ENCODE results near the gene ZNF837. TPM values are rescaled to one million over a fixed set of nuclear protein-coding genes. Genes with fewer than 3 reads are reported as not detected.

Gene ZNF837
- total and polyA plus RNA-seq, 2 donors (not counting 1 experiment from before 2014, with no cell fraction given) = 0.27 to 1.8 TPM

DNA sequence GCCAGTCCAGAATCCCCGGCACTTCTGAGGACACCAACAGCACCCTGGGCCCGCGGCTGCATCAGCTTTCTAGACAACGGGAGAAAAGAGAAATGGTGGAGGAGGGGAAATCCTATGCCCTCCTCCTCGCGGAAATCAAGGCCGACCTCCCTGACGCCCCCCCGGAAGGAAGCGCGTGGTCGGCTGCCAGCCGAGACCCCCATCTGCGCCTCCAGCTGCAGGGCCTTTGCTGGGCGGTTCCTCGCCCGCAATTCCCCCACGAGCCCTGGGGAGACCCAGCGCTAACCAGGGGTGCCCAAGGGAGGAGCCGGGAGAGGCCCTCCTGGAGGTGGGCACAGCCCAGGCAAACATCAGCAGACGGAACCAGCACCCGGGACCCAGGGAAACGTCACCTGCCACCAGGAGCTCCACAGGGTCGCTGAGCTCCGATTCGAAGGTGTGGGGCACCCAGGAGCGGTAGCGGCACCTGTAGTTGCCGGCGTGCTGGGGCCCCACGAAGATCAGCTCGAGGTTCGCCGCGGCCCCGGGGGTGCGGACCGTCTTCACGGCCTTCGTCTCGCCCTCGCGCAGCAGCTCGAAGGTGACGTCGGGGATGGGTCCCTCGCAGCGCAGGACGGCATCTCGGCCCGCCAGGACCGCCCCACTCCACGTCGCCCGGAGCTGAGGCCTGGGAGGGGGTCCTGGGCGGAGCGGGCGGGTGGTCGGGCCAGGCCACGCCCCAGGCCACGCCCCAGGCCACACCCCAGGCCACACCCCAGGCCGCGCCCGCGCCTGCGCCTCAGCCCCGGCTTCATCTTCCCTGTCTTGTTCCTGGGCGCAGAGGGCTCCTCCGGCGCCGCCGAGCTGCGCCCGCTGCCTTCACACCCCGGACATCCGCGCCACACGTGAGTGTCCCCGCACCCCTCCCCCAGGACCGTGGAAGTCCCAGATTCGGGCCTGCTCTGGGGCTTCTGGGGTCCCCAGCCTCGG, 33.6 kb downstream of the ZNF837 start:
- DNase-seq (ENCODE audit: low read depth in 2 of 2) = peak; percentile 58 to 72
- H3K27ac ChIP-seq (ENCODE audit: insufficient read depth, low read length) = peak overlapping the region; percentile 32
- H3K9me3 ChIP-seq (ENCODE audit: control insufficient read depth, insufficient read depth, low read depth, low read length) = no peaks in the 10 kb centered on the region
- no peaks in the 10 kb centered on the region for H4K20me1 ChIP-seq (ENCODE audit: control insufficient read depth, extremely low read depth, insufficient read depth, low read length)
- H3K4me3 ChIP-seq (replicated peaks in 1 of 4; ENCODE audit: control extremely low read depth in 1 of 4, insufficient read depth in 1 of 4, low read depth in 3 of 4, low read length in 4 of 4) = peak overlapping the region; percentile 58 to 80 (median 68)
- no peaks in the 10 kb centered on the region for H3K27me3 ChIP-seq (ENCODE audit: control insufficient read depth, insufficient read depth, low read length)
- no peaks in the 10 kb centered on the region for H3K4me1 ChIP-seq (ENCODE audit: control insufficient read depth, extremely low read depth, insufficient read depth, low read length)
- peak overlapping the region; percentile 58 for H3K4me2 ChIP-seq (ENCODE audit: extremely low read depth, insufficient read depth, low read length)
- TF ChIP-seq, protein P1, sequence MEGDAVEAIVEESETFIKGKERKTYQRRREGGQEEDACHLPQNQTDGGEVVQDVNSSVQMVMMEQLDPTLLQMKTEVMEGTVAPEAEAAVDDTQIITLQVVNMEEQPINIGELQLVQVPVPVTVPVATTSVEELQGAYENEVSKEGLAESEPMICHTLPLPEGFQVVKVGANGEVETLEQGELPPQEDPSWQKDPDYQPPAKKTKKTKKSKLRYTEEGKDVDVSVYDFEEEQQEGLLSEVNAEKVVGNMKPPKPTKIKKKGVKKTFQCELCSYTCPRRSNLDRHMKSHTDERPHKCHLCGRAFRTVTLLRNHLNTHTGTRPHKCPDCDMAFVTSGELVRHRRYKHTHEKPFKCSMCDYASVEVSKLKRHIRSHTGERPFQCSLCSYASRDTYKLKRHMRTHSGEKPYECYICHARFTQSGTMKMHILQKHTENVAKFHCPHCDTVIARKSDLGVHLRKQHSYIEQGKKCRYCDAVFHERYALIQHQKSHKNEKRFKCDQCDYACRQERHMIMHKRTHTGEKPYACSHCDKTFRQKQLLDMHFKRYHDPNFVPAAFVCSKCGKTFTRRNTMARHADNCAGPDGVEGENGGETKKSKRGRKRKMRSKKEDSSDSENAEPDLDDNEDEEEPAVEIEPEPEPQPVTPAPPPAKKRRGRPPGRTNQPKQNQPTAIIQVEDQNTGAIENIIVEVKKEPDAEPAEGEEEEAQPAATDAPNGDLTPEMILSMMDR (conservative IDR thresholded peaks at IDR 0.05 in 1 of 2, IDR thresholded peaks at IDR 0.05 in 1 of 2; ENCODE audit: low read depth in 1 of 2, low read length in 2 of 2) = no peak
- TF ChIP-seq EZH2 (IDR thresholded peaks at IDR 0.05; ENCODE audit: low read length, missing control alignments) = no peak
- peak overlapping the region; percentile 79 for H2AFZ ChIP-seq (ENCODE audit: low read length)
- peak overlapping the region; percentile 68 for H3K9ac ChIP-seq (ENCODE audit: insufficient read depth, low read length)
- peaks cover 2% of the 10 kb centered on the region for H3K36me3 ChIP-seq (ENCODE audit: control insufficient read depth, insufficient read depth, low read length)
- H3K79me2 ChIP-seq (ENCODE audit: control insufficient read depth, insufficient read depth, low read length) = no peaks in the 10 kb centered on the region

DNA sequence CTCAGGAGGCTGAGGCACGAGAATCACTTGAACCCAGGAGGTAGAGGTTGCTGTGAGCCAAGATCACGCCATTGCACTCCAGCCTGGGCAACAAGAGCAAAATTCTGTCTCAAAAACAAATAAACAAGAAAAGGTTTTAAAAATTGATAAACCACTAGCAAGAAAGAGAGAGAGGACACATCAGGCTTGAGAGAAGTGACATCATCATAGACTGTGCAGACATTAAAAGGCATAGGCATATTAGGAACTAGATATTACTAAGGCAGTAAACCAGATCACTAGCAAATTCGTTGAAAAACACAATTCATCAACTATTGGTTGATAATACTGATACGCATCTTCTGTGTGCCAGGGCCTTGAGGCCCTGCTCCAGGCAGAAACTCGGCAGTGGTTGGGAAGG, 35.3 kb downstream of the ZNF837 start:
- H3K27me3 ChIP-seq (ENCODE audit: control insufficient read depth, insufficient read depth, low read length) = no peaks in the 10 kb centered on the region
- no peaks in the 10 kb centered on the region for H3K9me3 ChIP-seq (ENCODE audit: control insufficient read depth, insufficient read depth, low read depth, low read length)
- H3K9ac ChIP-seq (ENCODE audit: insufficient read depth, low read length) = no peak overlapping the region
- H3K36me3 ChIP-seq (ENCODE audit: control insufficient read depth, insufficient read depth, low read length) = no peaks in the 10 kb centered on the region
- no peaks in the 10 kb centered on the region for H4K20me1 ChIP-seq (ENCODE audit: control insufficient read depth, extremely low read depth, insufficient read depth, low read length)
- no peak overlapping the region for H3K4me3 ChIP-seq (replicated peaks in 1 of 4; ENCODE audit: control extremely low read depth in 1 of 4, insufficient read depth in 1 of 4, low read depth in 3 of 4, low read length in 4 of 4)
- no peaks in the 10 kb centered on the region for H3K4me1 ChIP-seq (ENCODE audit: control insufficient read depth, extremely low read depth, insufficient read depth, low read length)
- H3K27ac ChIP-seq (ENCODE audit: insufficient read depth, low read length) = no peak overlapping the region
- H3K79me2 ChIP-seq (ENCODE audit: control insufficient read depth, insufficient read depth, low read length) = no peaks in the 10 kb centered on the region
- DNase-seq (ENCODE audit: low read depth in 2 of 2) = no peak
- TF ChIP-seq, protein P1 (conservative IDR thresholded peaks at IDR 0.05 in 1 of 2, IDR thresholded peaks at IDR 0.05 in 1 of 2; ENCODE audit: low read depth in 1 of 2, low read length in 2 of 2) = no peak
- no peak for TF ChIP-seq EZH2 (IDR thresholded peaks at IDR 0.05; ENCODE audit: low read length, missing control alignments)
- no peak overlapping the region for H2AFZ ChIP-seq (ENCODE audit: low read length)
- H3K4me2 ChIP-seq (ENCODE audit: extremely low read depth, insufficient read depth, low read length) = no peak overlapping the region

DNA sequence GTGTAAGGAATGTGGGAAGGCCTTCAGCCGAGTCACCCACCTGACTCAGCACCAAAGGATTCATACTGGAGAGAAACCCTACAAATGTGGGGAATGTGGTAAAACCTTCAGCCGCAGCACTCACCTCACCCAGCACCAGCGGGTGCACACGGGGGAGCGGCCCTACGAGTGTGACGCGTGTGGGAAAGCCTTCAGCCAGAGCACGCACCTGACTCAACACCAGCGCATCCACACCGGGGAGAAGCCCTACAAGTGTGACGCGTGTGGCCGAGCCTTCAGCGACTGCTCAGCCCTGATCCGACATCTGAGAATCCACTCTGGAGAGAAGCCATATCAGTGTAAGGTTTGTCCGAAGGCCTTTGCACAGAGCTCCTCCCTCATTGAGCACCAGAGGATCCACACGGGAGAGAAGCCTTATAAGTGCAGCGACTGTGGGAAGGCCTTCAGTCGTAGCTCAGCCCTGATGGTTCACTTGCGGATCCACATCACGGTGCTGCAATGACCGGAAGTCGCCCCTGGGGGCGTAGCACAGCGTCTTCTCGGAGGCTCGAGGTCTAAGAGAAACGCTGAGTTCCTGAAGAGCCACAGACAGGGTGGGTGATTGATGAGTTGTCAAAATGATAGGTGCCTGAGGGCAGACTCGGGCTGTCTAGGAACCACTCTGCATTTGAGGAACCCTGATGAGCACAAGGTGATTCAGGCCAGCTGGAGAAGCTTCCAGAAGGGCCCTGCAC, 41.8 kb downstream of the ZNF837 start:
- H3K27ac ChIP-seq (ENCODE audit: insufficient read depth, low read length) = no peak overlapping the region
- peak in 1 of 2 donors; percentile 17 for DNase-seq (ENCODE audit: low read depth in 2 of 2)
- H3K4me3 ChIP-seq (replicated peaks in 1 of 4; ENCODE audit: control extremely low read depth in 1 of 4, insufficient read depth in 1 of 4, low read depth in 3 of 4, low read length in 4 of 4) = no peak overlapping the region
- no peaks in the 10 kb centered on the region for H3K4me1 ChIP-seq (ENCODE audit: control insufficient read depth, extremely low read depth, insufficient read depth, low read length)
- no peaks in the 10 kb centered on the region for H3K27me3 ChIP-seq (ENCODE audit: control insufficient read depth, insufficient read depth, low read length)
- TF ChIP-seq EZH2 (IDR thresholded peaks at IDR 0.05; ENCODE audit: low read length, missing control alignments) = no peak
- TF ChIP-seq, protein P1 (conservative IDR thresholded peaks at IDR 0.05 in 1 of 2, IDR thresholded peaks at IDR 0.05 in 1 of 2; ENCODE audit: low read depth in 1 of 2, low read length in 2 of 2) = no peak
- no peaks in the 10 kb centered on the region for H4K20me1 ChIP-seq (ENCODE audit: control insufficient read depth, extremely low read depth, insufficient read depth, low read length)
- no peaks in the 10 kb centered on the region for H3K79me2 ChIP-seq (ENCODE audit: control insufficient read depth, insufficient read depth, low read length)
- H3K9me3 ChIP-seq (ENCODE audit: control insufficient read depth, insufficient read depth, low read depth, low read length) = peaks cover 4% of the 10 kb centered on the region
- no peak overlapping the region for H3K4me2 ChIP-seq (ENCODE audit: extremely low read depth, insufficient read depth, low read length)
- H3K9ac ChIP-seq (ENCODE audit: insufficient read depth, low read length) = no peak overlapping the region
- no peak overlapping the region for H2AFZ ChIP-seq (ENCODE audit: low read length)
- H3K36me3 ChIP-seq (ENCODE audit: control insufficient read depth, insufficient read depth, low read length) = peaks cover 7% of the 10 kb centered on the region
